Parathyroid adenoma (tissue), 2 donors: Measurements from ENCODE around the gene UBE2D4.
A peak's percentile ranks its signal among the peaks of the same experiment; 100 is the strongest.

Source experiments
- H2AFZ ChIP-seq: fragments of 300-600 bp; sonication (generic); one replicate; pipeline ENCODE4 v1.7.0; 2017; ENCODE audit warnings: antibody characterized with exemption, mild to moderate bottlenecking
- H3K27ac ChIP-seq: fragments of 300-600 bp; sonication (generic); one replicate; pipeline ENCODE4 v1.7.0; 2017
- H3K27me3 ChIP-seq: fragments of 300-600 bp; sonication (generic); one replicate; pipeline ENCODE4 v1.7.0; 2017; ENCODE audit warnings: low read length; ENCODE audit not compliant: control insufficient read depth, insufficient read depth
- H3K36me3 ChIP-seq: fragments of 300-600 bp; sonication (generic); one replicate; pipeline ENCODE4 v1.7.0; 2017; ENCODE audit warnings: low read length; ENCODE audit not compliant: control insufficient read depth, insufficient read depth
- H3K4me1 ChIP-seq: fragments of 300-600 bp; sonication (generic); one replicate; pipeline ENCODE4 v1.7.0; 2017; ENCODE audit warnings: control low read depth
- H3K4me2 ChIP-seq: fragments of 300-600 bp; sonication (generic); one replicate; pipeline ENCODE4 v1.7.0; 2017; ENCODE audit warnings: low read length
- H3K4me3 ChIP-seq: fragments of 300-600 bp; sonication (generic); one replicate; pipeline ENCODE4 v1.7.0; 2017; ENCODE audit warnings: low read depth, low read length
- H3K79me2 ChIP-seq: fragments of 300-600 bp; sonication (generic); one replicate; pipeline ENCODE4 v1.7.0; 2017; ENCODE audit warnings: control low read depth
- H3K9ac ChIP-seq: fragments of 300-600 bp; sonication (generic); one replicate; pipeline ENCODE4 v1.7.0; 2017; ENCODE audit warnings: mild to moderate bottlenecking
- H3K9me3 ChIP-seq: fragments of 300-600 bp; sonication (generic); one replicate; pipeline ENCODE4 v1.7.0; 2017; ENCODE audit warnings: low read length; ENCODE audit not compliant: control insufficient read depth
- TF ChIP-seq, protein P1 (sequence below): fragments of 300-600 bp; sonication (generic); IDR thresholded peaks from one replicate; pipeline ENCODE4 v1.7.0; 2017; ENCODE audit warnings: antibody characterized with exemption, mild to moderate bottlenecking
- donor health status: primary hyperparathyroidism.

The UBE2D4 gene

DNA sequence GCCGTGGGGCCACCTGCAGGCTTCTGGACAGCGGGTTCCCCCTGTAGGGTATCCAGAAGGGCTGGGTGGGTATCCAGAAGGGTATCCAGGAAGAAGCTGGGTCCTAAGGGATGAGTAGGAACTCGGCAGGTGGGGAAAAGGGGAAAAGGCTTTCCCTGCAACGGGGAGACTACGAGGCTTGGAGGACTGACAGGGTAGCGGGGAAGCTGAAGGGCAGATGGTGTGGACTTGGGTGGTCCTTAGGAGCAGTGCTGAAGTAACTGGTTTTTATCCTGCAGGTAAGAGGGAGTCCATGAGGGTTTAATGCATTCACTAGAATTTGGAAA, 525 bp downstream of the UBE2D4 start:
- peak overlapping the region; percentile 81 for H3K27ac ChIP-seq
- H3K4me3 ChIP-seq = peak overlapping the region; percentile 79
- TF ChIP-seq, protein P1, sequence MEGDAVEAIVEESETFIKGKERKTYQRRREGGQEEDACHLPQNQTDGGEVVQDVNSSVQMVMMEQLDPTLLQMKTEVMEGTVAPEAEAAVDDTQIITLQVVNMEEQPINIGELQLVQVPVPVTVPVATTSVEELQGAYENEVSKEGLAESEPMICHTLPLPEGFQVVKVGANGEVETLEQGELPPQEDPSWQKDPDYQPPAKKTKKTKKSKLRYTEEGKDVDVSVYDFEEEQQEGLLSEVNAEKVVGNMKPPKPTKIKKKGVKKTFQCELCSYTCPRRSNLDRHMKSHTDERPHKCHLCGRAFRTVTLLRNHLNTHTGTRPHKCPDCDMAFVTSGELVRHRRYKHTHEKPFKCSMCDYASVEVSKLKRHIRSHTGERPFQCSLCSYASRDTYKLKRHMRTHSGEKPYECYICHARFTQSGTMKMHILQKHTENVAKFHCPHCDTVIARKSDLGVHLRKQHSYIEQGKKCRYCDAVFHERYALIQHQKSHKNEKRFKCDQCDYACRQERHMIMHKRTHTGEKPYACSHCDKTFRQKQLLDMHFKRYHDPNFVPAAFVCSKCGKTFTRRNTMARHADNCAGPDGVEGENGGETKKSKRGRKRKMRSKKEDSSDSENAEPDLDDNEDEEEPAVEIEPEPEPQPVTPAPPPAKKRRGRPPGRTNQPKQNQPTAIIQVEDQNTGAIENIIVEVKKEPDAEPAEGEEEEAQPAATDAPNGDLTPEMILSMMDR = peak; percentile 25
- no peaks in the 10 kb centered on the region for H3K4me1 ChIP-seq
- peak overlapping the region; percentile 77 for H2AFZ ChIP-seq
- peak overlapping the region; percentile 33 for H3K9ac ChIP-seq
- H3K27me3 ChIP-seq = no peaks in the 10 kb centered on the region
- H3K9me3 ChIP-seq = no peaks in the 10 kb centered on the region
- peak overlapping the region; percentile 88 for H3K4me2 ChIP-seq
- peaks cover 2% of the 10 kb centered on the region for H3K79me2 ChIP-seq
- no peaks in the 10 kb centered on the region for H3K36me3 ChIP-seq

DNA sequence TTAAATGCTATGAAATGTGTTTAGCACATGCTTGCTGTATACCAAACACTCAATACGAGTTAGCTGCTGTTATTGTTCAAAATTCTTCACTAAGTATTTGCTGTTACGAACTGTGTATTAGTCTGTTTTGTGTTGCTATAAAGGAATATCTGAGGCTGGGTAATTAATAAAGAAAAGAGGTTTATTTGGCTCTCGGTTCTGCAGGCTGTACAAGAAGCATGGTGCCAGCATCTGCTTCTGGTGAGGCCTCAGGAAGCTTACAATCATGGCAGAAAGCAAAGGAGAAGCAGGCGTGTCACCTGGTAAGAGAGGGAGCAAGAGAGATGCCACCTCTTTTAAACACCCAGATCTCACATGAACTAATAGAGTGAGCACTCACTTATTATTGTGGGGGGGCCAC, 1.6 kb downstream of the UBE2D4 start:
- no peak overlapping the region for H3K4me2 ChIP-seq
- H3K9me3 ChIP-seq = no peaks in the 10 kb centered on the region
- H3K4me3 ChIP-seq = no peak overlapping the region
- no peaks in the 10 kb centered on the region for H3K27me3 ChIP-seq
- no peak overlapping the region for H3K27ac ChIP-seq
- H2AFZ ChIP-seq = no peak overlapping the region
- peaks cover 2% of the 10 kb centered on the region for H3K79me2 ChIP-seq
- H3K9ac ChIP-seq = no peak overlapping the region
- H3K36me3 ChIP-seq = no peaks in the 10 kb centered on the region
- no peaks in the 10 kb centered on the region for H3K4me1 ChIP-seq
- TF ChIP-seq, protein P1 = no peak

DNA sequence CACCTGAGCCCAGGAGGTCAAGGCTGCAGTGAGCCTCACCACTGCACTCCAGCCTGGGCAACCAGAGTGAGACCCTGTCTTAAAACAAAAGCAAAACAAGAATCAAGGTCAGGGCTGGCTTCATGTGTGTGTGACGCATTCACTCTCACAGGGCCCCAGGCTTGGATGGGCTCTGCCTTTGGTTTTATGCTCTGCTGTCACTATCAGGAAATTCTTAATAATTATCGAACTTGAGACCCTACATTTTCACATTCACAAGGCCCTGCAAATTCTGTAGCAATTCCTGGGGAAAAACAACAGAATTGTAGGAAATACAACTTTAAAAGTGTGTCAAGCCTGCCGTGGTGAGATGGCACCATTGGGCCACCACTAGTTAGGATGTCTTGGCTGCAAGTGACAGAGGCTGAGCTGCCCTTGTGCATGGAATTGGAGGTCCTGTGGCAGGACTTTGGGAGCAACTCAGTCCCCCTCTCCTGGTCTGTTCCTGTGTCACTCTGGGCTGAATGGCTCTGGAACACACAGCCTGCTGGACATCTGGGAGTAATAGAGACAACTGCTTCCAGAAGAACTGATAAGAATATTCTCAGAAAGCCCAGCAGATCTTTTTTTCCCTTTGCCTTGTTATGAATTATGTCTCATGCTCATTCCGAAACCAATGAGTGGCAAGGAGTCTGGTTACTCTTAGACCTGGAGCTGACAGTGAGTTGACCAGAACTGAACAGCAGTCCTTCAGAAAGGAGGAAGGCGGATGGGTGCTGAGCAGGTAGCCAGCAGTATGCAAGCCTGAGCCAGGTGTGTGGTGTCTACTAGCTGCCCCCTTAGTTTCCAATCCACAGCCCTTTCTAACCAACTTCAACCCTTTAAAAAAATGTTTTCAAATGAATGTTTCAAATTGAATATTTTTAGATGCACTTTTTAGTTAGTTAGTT, 3.6 kb downstream of the UBE2D4 start:
- Histone ChIP-seq H3K9ac (no peak overlapping the region), H3K4me3 (no peak overlapping the region), H3K4me2 (no peak overlapping the region), H3K36me3 (no peaks in the 10 kb centered on the region), H3K27ac (no peak overlapping the region), H3K27me3 (no peaks in the 10 kb centered on the region), H3K4me1 (no peaks in the 10 kb centered on the region), H2AFZ (no peak overlapping the region), H3K9me3 (no peaks in the 10 kb centered on the region), H3K79me2 (no peaks in the 10 kb centered on the region)
- TF ChIP-seq, protein P1 = no peak

DNA sequence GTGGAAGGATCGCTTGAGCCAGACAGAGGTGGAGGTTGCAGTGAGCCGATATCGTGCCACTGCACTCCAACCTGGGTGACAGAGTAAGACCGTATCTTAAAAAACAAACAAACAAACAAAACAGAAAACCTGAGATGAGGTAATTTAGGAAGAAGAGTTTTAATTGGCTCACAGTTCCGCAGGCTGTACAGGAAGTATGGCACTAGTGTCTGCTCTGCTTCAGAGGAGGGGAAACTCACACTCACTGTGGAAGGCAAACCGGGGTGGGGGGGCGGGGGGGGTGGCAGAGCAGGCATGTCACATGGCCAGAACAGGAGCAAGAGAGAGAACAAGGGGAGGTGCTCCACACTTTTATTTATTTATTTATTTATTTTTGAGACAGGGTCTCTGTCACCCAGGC, 5.1 kb downstream of the UBE2D4 start:
- Histone ChIP-seq H3K4me3 (no peak overlapping the region), H3K36me3 (no peaks in the 10 kb centered on the region), H3K9me3 (no peaks in the 10 kb centered on the region), H3K4me2 (no peak overlapping the region), H3K79me2 (no peaks in the 10 kb centered on the region), H3K27me3 (no peaks in the 10 kb centered on the region), H3K27ac (no peak overlapping the region), H3K9ac (no peak overlapping the region), H2AFZ (no peak overlapping the region), H3K4me1 (no peaks in the 10 kb centered on the region)
- TF ChIP-seq, protein P1 = no peak
